ENCODE results near the gene CFAP141. TPM values are rescaled to one million over a fixed set of nuclear protein-coding genes. Genes with fewer than 3 reads are reported as not detected.
"Not testable (repeated sequence)": the region's sequence is repeated elsewhere in the genome, so short reads cannot be mapped to it uniquely, and the experiment has no call there.

Gene CFAP141
- total and polyA plus RNA-seq, 2 of the 13 experiments (the other 11 are each of a cell fraction or from before 2014, with no cell fraction given): not detected

GRCh38 chr1:154236855-154237254, 30.7 kb upstream of the CFAP141 start (continued):
- TF ChIP-seq ZNF597 (CRISPR knock-in tag; IDR thresholded peaks at IDR 0.05): no peak

- peaks cover 31% of the 10 kb centered on the region for H3K4me1 ChIP-seq (ENCODE audit: insufficient read depth, low read length)
- H3K9ac ChIP-seq (ENCODE audit: insufficient read depth, low read depth, low read length); H3K27ac ChIP-seq (ENCODE audit: extremely low read length, insufficient read depth, low read length); FAIRE-seq; H3K4me2 ChIP-seq (ENCODE audit: low read depth, low read length); H2AFZ ChIP-seq (ENCODE audit: low read length); BruUV-seq (replicated peaks); H3K27me3 ChIP-seq (ENCODE audit: control insufficient read depth in 1 of 2, insufficient read depth in 2 of 2, low read length in 2 of 2); intact Hi-C loops (cut with micrococcal nuclease; ENCODE audit: unreplicated experiment); H3K9me3 ChIP-seq (ENCODE audit: low read length); H4K20me1 ChIP-seq (ENCODE audit: insufficient read depth, low read length); CTCF ChIA-PET (ENCODE audit: low intra/inter-chr PET ratio, low total read pairs); H3K4me3 ChIP-seq (replicated peaks in 1 of 3; ENCODE audit: insufficient read depth in 1 of 3, low read depth in 2 of 3, low read length in 3 of 3); in situ Hi-C loops (cut with HindIII; ENCODE audit: extremely low pct_ligation_motif_present, low pct_unique_long_range_greater_than_20kb); POLR2A ChIA-PET; ATAC-seq; DNase-seq (ENCODE audit: low spot score): not testable (repeated sequence)
- peaks cover 19 to 66% of the 10 kb centered on the region in 2 experiments for H3K36me3 ChIP-seq (replicated peaks in 1 of 2; ENCODE audit: control insufficient read depth in 1 of 2, insufficient read depth in 2 of 2, low read length in 2 of 2)
- peaks cover 19% of the 10 kb centered on the region for H3K79me2 ChIP-seq (ENCODE audit: insufficient read depth, low read length)
- WGBS (ENCODE audit: low lambda C conversion rate): over 99% methylated on average over 12 of the region's 12 CpGs
Measured at GRCh38 chr1:154233127-154233526, 27.0 kb upstream of the CFAP141 start.

GRCh38 chr1:154231112-154231511, 25.0 kb upstream of the CFAP141 start:
- ATAC-seq; H3K9me3 ChIP-seq (ENCODE audit: low read length); CTCF ChIA-PET (ENCODE audit: low intra/inter-chr PET ratio, low total read pairs); DNase-seq (ENCODE audit: low spot score); in situ Hi-C loops (cut with HindIII; ENCODE audit: extremely low pct_ligation_motif_present, low pct_unique_long_range_greater_than_20kb); intact Hi-C loops (cut with micrococcal nuclease; ENCODE audit: unreplicated experiment); H3K27me3 ChIP-seq (ENCODE audit: control insufficient read depth in 1 of 2, insufficient read depth in 2 of 2, low read length in 2 of 2); H3K4me2 ChIP-seq (ENCODE audit: low read depth, low read length); H4K20me1 ChIP-seq (ENCODE audit: insufficient read depth, low read length); H3K9ac ChIP-seq (ENCODE audit: insufficient read depth, low read depth, low read length); H3K27ac ChIP-seq (ENCODE audit: extremely low read length, insufficient read depth, low read length); H2AFZ ChIP-seq (ENCODE audit: low read length); H3K4me3 ChIP-seq (replicated peaks in 1 of 3; ENCODE audit: insufficient read depth in 1 of 3, low read depth in 2 of 3, low read length in 3 of 3); BruUV-seq (replicated peaks); FAIRE-seq: not testable (repeated sequence)
- peaks cover 22 to 77% of the 10 kb centered on the region in 2 experiments for H3K36me3 ChIP-seq (replicated peaks in 1 of 2; ENCODE audit: control insufficient read depth in 1 of 2, insufficient read depth in 2 of 2, low read length in 2 of 2)
- H3K4me1 ChIP-seq (ENCODE audit: insufficient read depth, low read length): peaks cover 28% of the 10 kb centered on the region
- peak; percentile 56 for TF ChIP-seq RBFOX2 (IDR thresholded peaks at IDR 0.05; ENCODE audit: low read depth, low read length)
- H3K79me2 ChIP-seq (ENCODE audit: insufficient read depth, low read length): peaks cover 31% of the 10 kb centered on the region
- WGBS (ENCODE audit: low lambda C conversion rate): 99% methylated on average over 3 of the region's 3 CpGs
- POLR2A ChIA-PET: interaction anchor here (1.3 kb wide), 1 partner anchor 11 kb away, joined by 4 read pairs; the partner anchor contains the start of gene UBAP2L

Data from HepG2 (cell line).